Activated effector memory CD4-positive, alpha-beta T cell treated with Interleukin-2 at 50 U/mL for 16 hours (primary cell): Measurements from ENCODE around the gene NLGN3.

Experiments
- DNase-seq: peaks from one replicate; pipeline ENCODE4 v3.0.0-alpha.2; 2020

Gene NLGN3

DNA sequence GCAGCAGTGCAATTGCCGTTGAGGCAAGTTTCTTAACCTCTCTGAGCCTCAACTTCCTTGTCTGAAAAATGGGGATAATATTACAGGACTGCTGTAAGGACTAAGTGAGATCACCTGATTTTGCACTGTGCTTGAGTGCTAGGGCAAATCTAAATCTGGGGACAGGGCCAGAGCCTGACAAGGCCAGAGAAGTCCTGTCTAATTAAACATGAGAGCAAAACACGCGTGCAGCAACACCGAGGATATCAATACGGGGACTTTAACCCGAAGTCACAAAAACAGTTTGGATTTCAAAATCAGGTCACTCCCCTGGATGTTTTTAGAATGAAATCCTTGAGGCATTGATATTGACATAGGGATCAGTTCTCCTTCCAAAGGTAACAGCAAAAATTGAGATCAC, 72.7 kb downstream of the NLGN3 start:
- DNase-seq: no peak
